GM12878 (cell line): ENCODE results near the gene EMC1. TPM values are rescaled to one million over a fixed set of nuclear protein-coding genes. Genes with fewer than 3 reads are reported as not detected.

Experiments used
- ATAC-seq: fragments of 200-7000 bp; cut with Tn5 transposase; 3 replicates; pipeline ENCODE4 v1.9.1; 2020; ENCODE audit warnings: mild to moderate bottlenecking, moderate library complexity
- BruUV-seq: library from RNA; stranded (reverse); fragments of 400-500 nt; replicated peaks from 2 replicates; lab custom pipeline; 2021; lab: Mats Ljungman, UMichigan
- CTCF ChIA-PET: fragments of 300-600 bp; sonication (Branson Sonifier 250); formaldehyde crosslinking; extraction: SDS; loops from one replicate; lab custom pipeline; 2021; ENCODE audit warnings: inconsistent platforms; lab: Yijun Ruan, JAX
- POLR2A ChIA-PET: fragments of 350-600 bp; formaldehyde crosslinking; extraction: SDS; loops from one replicate; lab custom pipeline; 2021; ENCODE audit warnings: inconsistent platforms; lab: Charles Lee
- RAD21 ChIA-PET: fragments of 300-600 bp; sonication (Branson Sonifier 250); formaldehyde crosslinking; loops from one replicate; lab custom pipeline; 2023; ENCODE audit warnings: antibody characterized with exemption; ENCODE audit not compliant: unreplicated experiment; lab: Charles Lee
- SMC1A ChIA-PET: fragments of 300-600 bp; sonication (Branson Sonifier 250); formaldehyde crosslinking; loops from one replicate; lab custom pipeline; 2023; ENCODE audit not compliant: unreplicated experiment, uncharacterized antibody; lab: Charles Lee
- DNase-seq: peaks from one replicate; pipeline ENCODE4 v3.0.0-alpha.2; 2011; ENCODE audit warnings: low read depth, low spot score
- FAIRE-seq: peaks from 3 replicates; lab custom pipeline; 2011; peaks lifted over from hg19 to GRCh38; lab: Jason Lieb, UNC
- H2AFZ ChIP-seq: 2 replicates; pipeline ENCODE4 v1.6.0; 2011; ENCODE audit warnings: low read depth, low read length, control low read depth; ENCODE audit not compliant: control insufficient read depth
- H3K27ac ChIP-seq: 2 replicates; pipeline ENCODE4 v1.5.1; 2011; ENCODE audit warnings: control low read depth; ENCODE audit not compliant: control insufficient read depth, insufficient read depth
- H3K27me3 ChIP-seq, 2 experiments: replicated peaks in 1 of 2; 2 replicates each; pipeline versions ENCODE4 v1.6.0 to v1.6.1; 2011; ENCODE audit warnings: low read length in 1 of 2; ENCODE audit not compliant: control insufficient read depth in 2 of 2, insufficient read depth in 2 of 2
- H3K36me3 ChIP-seq, 2 experiments: 2 replicates each; pipeline ENCODE4 v1.5.1; 2011; ENCODE audit warnings: low read length in 1 of 2; ENCODE audit not compliant: control insufficient read depth in 2 of 2, insufficient read depth in 2 of 2
- H3K4me1 ChIP-seq: 2 replicates; pipeline ENCODE4 v1.6.1; 2011; ENCODE audit warnings: mild to moderate bottlenecking, low read length, moderate library complexity, mixed read lengths; ENCODE audit not compliant: control insufficient read depth, insufficient read depth
- H3K4me2 ChIP-seq: 2 replicates; pipeline ENCODE4 v1.6.0; 2011; ENCODE audit warnings: control low read depth; ENCODE audit not compliant: control insufficient read depth, insufficient read depth
- H3K4me3 ChIP-seq: fragments of 200-600 bp; sonication (generic); 2 replicates; pipeline ENCODE4 v1.5.1; 2016
- H3K79me2 ChIP-seq: 2 replicates; pipeline ENCODE4 v1.6.0; 2011; ENCODE audit warnings: low read length; ENCODE audit not compliant: control insufficient read depth, insufficient read depth
- H3K9ac ChIP-seq: 2 replicates; pipeline ENCODE4 v1.8.0; 2011; ENCODE audit warnings: low read length, control low read depth, mixed read lengths; ENCODE audit not compliant: control insufficient read depth, insufficient read depth
- H3K9me3 ChIP-seq: replicated peaks from 3 replicates; pipeline ENCODE4 v1.5.1; 2011; ENCODE audit warnings: mild to moderate bottlenecking, low read length; ENCODE audit not compliant: control insufficient read depth, insufficient read depth
- H4K20me1 ChIP-seq: 2 replicates; pipeline ENCODE4 v1.6.0; 2011; ENCODE audit not compliant: control insufficient read depth, insufficient read depth
- BCLAF1 ChIP-seq: fragments of 450-650 bp; IDR thresholded peaks from 2 replicates; pipeline ENCODE4 v1.6.1; 2017; ENCODE audit warnings: antibody characterized with exemption, mild to moderate bottlenecking, moderate library complexity
- CBFB ChIP-seq: IDR thresholded peaks from 2 replicates; pipeline ENCODE4 v1.6.1; 2016; ENCODE audit warnings: antibody characterized with exemption, low read depth
- CEBPB ChIP-seq, 2 experiments: fragments of 150-350 bp in 1 of 2; IDR thresholded peaks; 2 replicates each; pipeline ENCODE4 v1.6.1; 2012 to 2014; ENCODE audit warnings: low read depth in 2 of 2, low read length in 2 of 2, borderline replicate concordance in 1 of 2, inconsistent platforms in 1 of 2
- CHD4 ChIP-seq: fragments of 200-600 bp; sonication (generic); IDR thresholded peaks from 2 replicates; pipeline ENCODE4 v1.6.1; 2016; ENCODE audit warnings: mild to moderate bottlenecking
- ESRRA ChIP-seq: IDR thresholded peaks from 2 replicates; pipeline ENCODE4 v1.6.1; 2012; ENCODE audit warnings: mild to moderate bottlenecking, low read length, improper control_type of control experiment
- FOXM1 ChIP-seq: IDR thresholded peaks from 2 replicates; pipeline ENCODE4 v1.6.1; 2012; ENCODE audit warnings: low read depth, mild to moderate bottlenecking, inconsistent platforms, low read length, moderate library complexity
- GABPA ChIP-seq: IDR thresholded peaks from 2 replicates; pipeline ENCODE4 v1.6.1; 2014; ENCODE audit warnings: antibody characterized with exemption, low read depth, mild to moderate bottlenecking, inconsistent platforms
- HDAC2 ChIP-seq: fragments of 200-600 bp; sonication (generic); IDR thresholded peaks from 2 replicates; pipeline ENCODE4 v1.6.1; 2017
- MYC ChIP-seq: IDR thresholded peaks from 2 replicates; pipeline ENCODE4 v1.6.1; 2011; ENCODE audit warnings: mild to moderate bottlenecking, low read length, moderate library complexity, inconsistent platforms; ENCODE audit not compliant: insufficient read depth, insufficient replicate concordance, insufficient read length, severe bottlenecking
- PRDM15 ChIP-seq: fragments of 450-650 bp; formaldehyde crosslinking; IDR thresholded peaks from 2 replicates; pipeline ENCODE4 v1.4.0; 2020; ENCODE audit warnings: mild to moderate bottlenecking, moderate library complexity
- RFX5 ChIP-seq: IDR thresholded peaks from 2 replicates; pipeline ENCODE4 v1.6.1; 2011; ENCODE audit warnings: low read depth, low read length, improper control_type of control experiment
- SIN3A ChIP-seq: IDR thresholded peaks from 2 replicates; pipeline ENCODE4 v1.6.1; 2012; ENCODE audit warnings: low read depth, low read length, improper control_type of control experiment
- STAT1 ChIP-seq: fragments of 450-650 bp; conservative IDR thresholded peaks from 2 replicates; pipeline ENCODE4 v1.6.1; 2014; ENCODE audit warnings: antibody characterized with exemption, mild to moderate bottlenecking
- STAT3 ChIP-seq: IDR thresholded peaks from 2 replicates; pipeline ENCODE4 v1.6.1; 2011; ENCODE audit warnings: low read depth, low read length, improper control_type of control experiment
- WGBS: methylation state at CpG from one replicate; pipeline ENCODE4 v1.1.6; 2016; ENCODE audit warnings: low lambda C conversion rate; ENCODE audit not compliant: insufficient replicate concordance, insufficient coverage; ENCODE audit errors: missing lambda C conversion rate; 5-methylcytosine and 5-hydroxymethylcytosine counted together
- in situ Hi-C: fragments of 300-500 bp; cut with MboI; formaldehyde crosslinking; loops from 9 replicates; pipeline ENCODE4 v1.14.3; 2018; ENCODE audit warnings: mixed read lengths
- intact Hi-C: fragments of 100-400 bp; cut with micrococcal nuclease; formaldehyde crosslinking; loops from one replicate; pipeline ENCODE4 v1.14.2; 2022; ENCODE audit not compliant: unreplicated experiment
- polyA plus RNA-seq, 11 experiments: library from polyadenylated mRNA; depleted of rRNA in 4 of 11; unstranded in 6 of 11; stranded (reverse) in 5 of 11; fragments of >200 nt; fragmentation: Nextera tagmentation in 4 of 11; fragmentation: Illumina TruSeq in 1 of 11; extraction: Ambion mirVana in 4 of 11; extraction: Trizol in 1 of 11; gene quantifications; 1 replicate in 1 of 11; 2 replicates in 10 of 11; pipeline versions ENCODE4 v1.2.1 to v1.2.3, GENCODE V29; 2011 to 2016; ENCODE audit warnings: inconsistent platforms in 2 of 11, missing spikeins in 2 of 11, low read depth in 1 of 11
- total RNA-seq, 4 experiments: library from RNA; depleted of rRNA in 3 of 4; stranded (reverse); fragments of >200 nt in 3 of 4; fragmentation: Illumina TruSeq in 1 of 4; extraction: Trizol in 1 of 4; gene quantifications; 2 replicates each; pipeline versions ENCODE4 v1.2.1 to v1.2.3, GENCODE V29; 2013 to 2021

EMC1 gene
- total and polyA plus RNA-seq, 10 of the 15 experiments (the other 5 are each of a cell fraction or from before 2014, with no cell fraction given) = 12.2 to 43.6 (median 20.6) TPM

GRCh38 chr1:19196331-19196730 is 55.0 kb downstream of the EMC1 start (continued):
- TF ChIP-seq FOXM1 (no peak), HDAC2 (no peak)

GRCh38 chr1:19193004-19193403 is 58.3 kb downstream of the EMC1 start:
- DNase-seq (no peak), FAIRE-seq (no peak), ATAC-seq (no peak)
- Histone ChIP-seq H3K9ac (no peak overlapping the region), H3K36me3 (peaks cover 14 to 54% of the 10 kb centered on the region in 2 experiments), H3K4me2 (no peak overlapping the region), H3K4me3 (no peak overlapping the region), H3K4me1 (no peaks in the 10 kb centered on the region), H4K20me1 (peaks cover 2% of the 10 kb centered on the region; the same call in 1 of the 2 replicates), H2AFZ (no peak overlapping the region), H3K79me2 (no peaks in the 10 kb centered on the region; the same call in 1 of the 2 replicates), H3K9me3 (no peaks in the 10 kb centered on the region), H3K27me3 (no peaks in the 10 kb centered on the region), H3K27ac (no peak overlapping the region)
- in situ Hi-C loops = loop anchor here (25.0 kb wide), 1 partner anchor 1569 kb away; no protein-coding TSS in a partner anchor
- POLR2A ChIA-PET = no interaction called here
- TF ChIP-seq STAT1 = no peak
- TF ChIP-seq STAT3 = no peak
- TF ChIP-seq BCLAF1 = no peak
- no peak for TF ChIP-seq CHD4
- TF ChIP-seq RFX5 = no peak
- no peak for TF ChIP-seq CBFB
- no peak for TF ChIP-seq ESRRA
- TF ChIP-seq GABPA = no peak
- no peak for TF ChIP-seq CEBPB (IDR thresholded peaks at IDR 0.05; ENCODE audit: borderline replicate concordance in 1 of 2, low read depth in 2 of 2, low read length in 2 of 2)
- no peak for TF ChIP-seq MYC
- TF ChIP-seq SIN3A = no peak
- no peak for TF ChIP-seq PRDM15 (CRISPR knock-in tag)
- CTCF ChIA-PET = interaction anchor here (1.3 kb wide), 1 partner anchor 13 kb away, joined by 3 read pairs; no protein-coding TSS in a partner anchor
- BruUV-seq = no TSS peak
- intact Hi-C loops = no loop called here
- RAD21 ChIA-PET = no interaction called here
- 95% methylated on average over 3 of the region's 3 CpGs for WGBS
- SMC1A ChIA-PET = interaction anchor here (1.0 to 1.2 kb wide), 2 partner anchors 12 to 15 kb away, joined by 3 to 4 read pairs; no protein-coding TSS in a partner anchor
